ENCODE data around the gene FSIP1.
"Not testable (repeated sequence)": the region's sequence is repeated elsewhere in the genome, so short reads cannot be mapped to it uniquely, and the experiment has no call there.

The FSIP1 gene

GRCh38 chr15:39782441-39783138 is at the start of gene FSIP1:
FSIP1 (minus strand) TSS chr15:39782841; CDS start chr15:39776524, 6,317 bp downstream.
- peak; percentile 86 for DNase-seq (ENCODE audit: low read depth)

GRCh38 chr15:39830166-39830565 is 47.5 kb upstream of the FSIP1 start:
- no peak for DNase-seq (ENCODE audit: low read depth)

GRCh38 chr15:39828374-39828931 is 45.8 kb upstream of the FSIP1 start:
- DNase-seq (ENCODE audit: low read depth), result no peak

DNA sequence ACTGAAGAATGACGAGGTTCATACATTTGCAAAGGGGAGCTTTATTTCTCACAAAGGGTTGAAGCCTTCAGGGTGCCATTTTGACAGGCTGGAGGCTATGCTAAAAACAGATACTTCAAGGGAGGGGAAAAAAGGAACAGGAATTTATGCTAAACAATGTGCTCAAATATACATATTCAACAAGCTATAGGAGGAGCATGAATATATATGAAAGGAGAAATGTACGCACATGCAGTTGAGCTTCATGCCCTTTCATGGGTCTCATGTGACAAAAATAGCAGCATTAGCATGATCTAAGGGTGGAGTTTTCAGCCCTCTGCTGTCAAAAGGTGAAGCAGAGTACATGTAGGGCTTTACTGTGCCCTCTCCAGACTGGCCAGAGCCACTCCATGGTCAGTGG is 44.3 kb upstream of the FSIP1 start:
- no peak for DNase-seq (ENCODE audit: low read depth)

- DNase-seq (ENCODE audit: low read depth), result no peak
Measured at GRCh38 chr15:39823634-39824033, 41.0 kb upstream of the FSIP1 start.

DNA sequence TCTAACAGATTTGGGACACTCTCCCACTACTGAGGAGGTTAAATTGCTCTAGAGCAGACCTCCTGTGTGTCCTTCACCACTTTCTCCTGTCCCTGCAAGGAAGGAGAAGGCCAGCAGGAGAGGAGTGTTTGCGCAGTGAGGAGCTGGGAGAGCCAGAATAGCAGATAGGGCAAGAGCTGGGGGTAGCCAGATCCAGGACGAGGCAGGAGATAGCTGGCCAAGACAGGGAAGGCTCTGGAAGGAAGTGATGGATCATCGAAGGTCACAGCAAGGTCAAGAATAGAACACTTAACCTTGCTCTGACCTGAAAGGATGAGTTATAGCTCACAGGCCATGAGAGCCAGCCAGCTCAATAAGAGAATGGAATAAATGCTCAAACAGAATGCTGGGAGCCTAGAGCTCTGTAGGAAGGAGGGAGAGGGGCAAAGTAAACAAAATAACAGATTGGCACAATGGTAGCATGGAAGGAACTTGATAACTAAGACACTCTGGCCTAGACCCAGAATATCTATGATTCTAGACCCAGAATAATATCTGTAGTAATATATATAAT is 37.5 kb upstream of the FSIP1 start:
- no peak for DNase-seq (ENCODE audit: low read depth)

- DNase-seq (ENCODE audit: low read depth), result no peak
Measured at GRCh38 chr15:39819533-39819932, 36.9 kb upstream of the FSIP1 start.

DNA sequence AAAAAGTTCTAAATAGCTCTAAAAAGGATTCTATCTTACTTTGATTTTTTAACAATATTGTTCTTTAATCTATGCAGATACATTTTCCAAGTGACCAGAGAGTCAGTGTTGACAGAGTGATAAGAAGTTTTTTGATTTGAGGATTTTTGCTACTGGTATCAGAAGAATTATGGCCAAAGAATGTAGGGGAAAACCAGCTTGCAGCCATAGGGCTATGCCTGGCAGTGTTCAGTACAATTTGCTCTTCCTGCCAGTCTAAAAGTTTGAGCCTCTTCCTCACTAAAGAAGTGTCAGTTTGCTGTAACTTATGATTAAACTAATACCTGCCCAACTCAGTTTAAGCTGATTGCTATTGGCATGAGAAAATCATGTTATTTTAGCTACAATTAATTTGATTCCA is 35.3 kb upstream of the FSIP1 start:
- no peak for DNase-seq (ENCODE audit: low read depth)

DNA sequence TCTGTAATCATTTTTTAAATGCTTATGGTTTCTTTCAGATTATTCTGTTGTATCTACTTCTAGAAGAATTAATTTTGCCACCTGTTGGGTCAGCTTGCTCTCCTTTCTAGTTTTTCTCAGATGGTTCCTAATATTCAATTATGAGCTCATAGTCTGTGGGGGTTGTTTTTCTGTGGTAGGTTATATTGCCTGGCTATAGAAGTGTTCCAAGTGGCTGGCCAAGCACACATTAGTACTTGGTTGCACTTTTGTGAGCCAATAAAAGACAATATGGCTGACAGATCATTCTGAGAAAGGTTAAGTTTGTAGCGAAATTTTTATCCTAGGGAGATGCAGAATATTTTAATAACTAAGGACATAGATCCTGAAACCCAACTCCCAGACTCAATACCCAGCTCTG is 31.8 kb upstream of the FSIP1 start:
- DNase-seq (ENCODE audit: low read depth), result no peak

DNA sequence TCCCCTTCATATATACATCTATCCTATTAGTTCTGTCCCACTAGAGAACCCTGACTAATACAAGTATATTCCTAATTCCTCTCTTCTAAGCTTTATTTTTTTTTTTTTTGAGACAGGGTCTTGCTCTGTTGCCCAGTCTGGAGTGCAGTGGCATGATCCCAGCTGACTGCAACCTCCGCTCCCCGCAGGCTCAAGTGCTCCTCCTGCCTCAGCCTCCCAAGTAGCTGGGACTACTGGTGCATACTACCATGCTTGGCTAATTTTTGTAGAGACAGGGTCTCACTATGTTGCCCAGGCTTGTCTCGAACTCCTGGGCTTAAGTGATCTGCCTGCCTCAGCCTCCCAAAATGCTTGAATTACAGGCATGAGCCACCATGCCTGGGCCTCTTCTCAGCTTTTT is 30.0 kb upstream of the FSIP1 start:
- DNase-seq (ENCODE audit: low read depth), result not testable (repeated sequence)

- DNase-seq (ENCODE audit: low read depth), result no peak
Measured at GRCh38 chr15:39808909-39809308, 26.3 kb upstream of the FSIP1 start.

DNA sequence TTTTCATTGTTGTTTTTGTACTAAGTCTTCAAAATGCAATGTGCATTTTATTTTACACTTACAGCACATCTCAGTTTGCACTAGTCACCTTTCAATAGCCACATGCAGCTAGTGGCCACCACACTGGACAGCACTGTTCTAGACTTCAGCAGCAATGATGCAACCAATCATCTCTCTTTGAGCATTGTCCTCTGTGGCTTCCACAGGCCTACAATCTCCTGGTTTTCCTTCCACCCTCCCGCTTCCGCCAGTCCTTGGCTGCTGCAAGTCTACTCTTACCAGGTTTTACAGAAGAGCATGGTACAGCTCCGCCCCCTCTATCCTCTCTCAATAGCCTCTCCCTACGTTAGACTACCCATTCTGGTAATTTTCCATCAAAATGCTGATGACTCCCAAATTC is 25.1 kb upstream of the FSIP1 start:
- no peak for DNase-seq (ENCODE audit: low read depth)

DNA sequence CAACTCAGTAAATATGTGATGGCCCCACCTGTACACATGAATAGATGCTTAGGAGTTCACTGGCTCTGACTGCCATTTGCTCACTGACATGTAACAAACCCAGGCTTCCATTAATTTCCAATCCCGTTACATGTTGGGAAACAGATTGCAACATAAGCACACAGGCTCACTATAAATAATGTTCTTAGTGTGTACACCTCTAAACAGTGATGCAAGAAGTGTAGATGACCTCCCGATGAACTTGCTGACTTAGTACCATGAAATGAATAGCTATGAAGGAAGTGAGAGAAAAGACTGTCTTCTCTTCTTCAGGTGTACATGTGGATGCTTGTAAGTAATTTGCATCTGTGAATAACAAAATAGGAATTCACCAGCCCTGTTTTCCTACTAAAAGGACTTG is 21.4 kb upstream of the FSIP1 start:
- no peak for DNase-seq (ENCODE audit: low read depth)

GRCh38 chr15:39803016-39803415 is 20.4 kb upstream of the FSIP1 start:
- DNase-seq (ENCODE audit: low read depth), result no peak

DNA sequence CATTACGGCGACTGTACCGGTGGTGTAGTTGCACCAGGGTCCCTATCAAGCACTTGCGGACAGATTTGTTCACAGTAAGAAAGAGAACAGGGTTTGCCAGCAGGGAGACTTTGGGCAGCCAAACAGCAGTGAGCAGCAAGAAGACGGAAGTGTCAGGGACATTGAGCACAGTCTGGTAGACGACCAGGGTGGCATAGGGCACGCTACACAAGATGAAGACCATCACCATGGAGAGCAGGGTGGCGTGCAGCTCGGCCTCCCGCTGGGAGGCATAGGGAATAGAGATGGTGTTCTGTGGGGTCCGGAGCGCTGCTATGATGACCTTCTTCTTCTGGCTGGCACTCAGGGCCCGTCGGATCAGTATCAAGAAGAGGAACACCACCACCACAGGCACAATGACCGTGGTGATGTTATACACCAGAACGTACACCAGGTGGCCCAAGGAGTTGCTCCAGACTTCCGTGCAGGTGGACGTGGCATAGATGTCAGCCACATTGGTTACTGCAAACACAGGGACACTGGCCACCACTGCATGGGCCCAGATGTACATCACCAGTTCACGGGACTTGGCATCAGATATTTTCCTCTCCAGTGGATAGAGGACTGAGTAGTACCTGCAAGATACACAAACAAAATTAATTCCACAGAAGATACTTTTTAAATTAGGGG is 19.1 kb upstream of the FSIP1 start:
- DNase-seq (ENCODE audit: low read depth), result no peak

- DNase-seq (ENCODE audit: low read depth), result no peak
Measured at GRCh38 chr15:39799552-39800011, 16.9 kb upstream of the FSIP1 start.

- no peak for DNase-seq (ENCODE audit: low read depth)
Measured at GRCh38 chr15:39798382-39798781, 15.7 kb upstream of the FSIP1 start.

DNA sequence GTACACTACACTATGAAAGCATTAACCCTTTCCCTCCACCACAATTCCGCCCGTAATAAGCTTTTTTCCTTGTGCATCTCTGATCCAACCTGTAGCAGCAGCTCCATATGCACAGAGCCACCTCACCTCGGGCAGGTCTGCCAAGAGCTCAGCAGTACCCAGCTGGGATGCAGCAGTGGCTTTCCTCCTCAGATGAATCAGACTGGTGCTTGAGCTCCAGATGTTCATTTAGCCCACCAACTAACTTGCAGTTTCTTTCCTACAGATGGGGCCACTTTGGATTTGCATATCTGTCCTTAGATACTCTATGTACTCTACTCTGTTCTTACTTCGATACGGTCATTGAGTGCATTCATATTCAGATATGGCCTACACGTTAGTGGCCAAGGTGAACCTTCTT is 14.8 kb upstream of the FSIP1 start:
- no peak for DNase-seq (ENCODE audit: low read depth)

GRCh38 chr15:39796601-39797000 is 14.0 kb upstream of the FSIP1 start:
- DNase-seq (ENCODE audit: low read depth), result no peak

- no peak for DNase-seq (ENCODE audit: low read depth)
Measured at GRCh38 chr15:39795486-39795885, 12.8 kb upstream of the FSIP1 start.

GRCh38 chr15:39794954-39795353 is 12.3 kb upstream of the FSIP1 start:
- DNase-seq (ENCODE audit: low read depth), result no peak

- no peak for DNase-seq (ENCODE audit: low read depth)
Measured at GRCh38 chr15:39793923-39794322, 11.3 kb upstream of the FSIP1 start.

DNA sequence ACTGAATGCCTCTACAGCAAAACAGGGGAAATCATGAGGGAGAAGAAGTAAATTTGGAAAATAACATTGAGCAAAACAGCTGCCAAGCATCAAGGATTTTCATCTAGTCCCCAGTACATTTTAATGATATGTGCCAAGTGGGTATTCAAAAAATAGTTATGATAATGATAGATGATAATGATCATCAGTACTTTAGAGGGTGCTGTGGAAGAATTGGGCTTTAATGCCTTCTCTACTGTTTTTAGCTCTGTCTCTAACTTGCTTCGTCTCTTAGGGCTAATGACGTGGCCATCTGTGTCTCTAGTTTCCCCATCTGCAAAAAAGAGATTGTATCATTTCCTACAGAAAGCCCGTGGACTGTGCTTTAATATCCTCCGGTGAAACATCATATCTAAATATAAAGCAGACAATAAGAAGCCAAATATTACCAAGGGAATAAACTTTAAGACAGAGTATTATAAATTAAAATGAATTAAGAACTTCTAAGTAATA is 10.2 kb upstream of the FSIP1 start:
- no peak for DNase-seq (ENCODE audit: low read depth)

Data from stimulated activated CD8-positive, alpha-beta memory T cell treated with anti-CD3 and anti-CD28 coated beads, Interleukin-15, amount 100 ng/mL, for 24 hours (primary cell).